Measurements from ENCODE around the gene ELP2. TPM values are rescaled to one million over a fixed set of nuclear protein-coding genes. Genes with fewer than 3 reads are reported as not detected.

ELP2 gene
- total RNA-seq, 1 donor, result 125 TPM

DNA sequence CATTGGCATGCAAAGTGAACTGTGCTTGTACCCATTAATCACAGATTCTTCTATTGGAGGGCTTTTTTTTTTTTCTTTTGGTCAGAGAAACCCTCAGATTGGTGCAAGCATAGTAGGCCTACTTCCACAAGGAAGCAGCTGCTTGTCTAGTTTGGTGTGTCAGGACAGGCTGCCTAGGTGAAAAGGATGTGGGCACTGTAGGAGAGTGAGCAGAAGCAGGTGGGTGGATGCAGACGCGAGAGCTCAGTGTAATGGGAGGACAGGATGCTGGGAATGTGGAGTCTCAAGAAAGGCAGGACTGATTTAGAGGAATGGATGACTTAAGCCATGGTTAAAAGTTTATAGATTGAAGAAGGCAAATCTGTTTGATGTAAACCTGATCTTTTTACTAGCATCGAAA is 3.1 kb downstream of the ELP2 start:
- Histone ChIP-seq H3K27ac (ENCODE audit: low read depth, low read length) (peak overlapping the region; percentile 32), H3K9me3 (ENCODE audit: low read depth, low read length) (no peaks in the 10 kb centered on the region), H3K4me3 (ENCODE audit: insufficient read depth, low read length) (no peak overlapping the region), H3K4me1 (ENCODE audit: insufficient read depth, low read length) (peaks cover 19% of the 10 kb centered on the region), H4K20me1 (ENCODE audit: insufficient read depth, low read length) (peaks cover 41% of the 10 kb centered on the region), H2AFZ (ENCODE audit: low read length) (no peak overlapping the region), H3K79me2 (ENCODE audit: insufficient read depth, low read length) (peaks cover 73% of the 10 kb centered on the region), H3K27me3 (ENCODE audit: insufficient read depth, low read length) (no peaks in the 10 kb centered on the region), H3K36me3 (ENCODE audit: insufficient read depth, low read length) (peaks cover 27% of the 10 kb centered on the region), H3K4me2 (ENCODE audit: insufficient read depth, low read length) (peak overlapping the region; percentile 7)
- peak; percentile 32 for DNase-seq (ENCODE audit: insufficient read length, low spot score, missing footprints)
- TF ChIP-seq, protein P1, sequence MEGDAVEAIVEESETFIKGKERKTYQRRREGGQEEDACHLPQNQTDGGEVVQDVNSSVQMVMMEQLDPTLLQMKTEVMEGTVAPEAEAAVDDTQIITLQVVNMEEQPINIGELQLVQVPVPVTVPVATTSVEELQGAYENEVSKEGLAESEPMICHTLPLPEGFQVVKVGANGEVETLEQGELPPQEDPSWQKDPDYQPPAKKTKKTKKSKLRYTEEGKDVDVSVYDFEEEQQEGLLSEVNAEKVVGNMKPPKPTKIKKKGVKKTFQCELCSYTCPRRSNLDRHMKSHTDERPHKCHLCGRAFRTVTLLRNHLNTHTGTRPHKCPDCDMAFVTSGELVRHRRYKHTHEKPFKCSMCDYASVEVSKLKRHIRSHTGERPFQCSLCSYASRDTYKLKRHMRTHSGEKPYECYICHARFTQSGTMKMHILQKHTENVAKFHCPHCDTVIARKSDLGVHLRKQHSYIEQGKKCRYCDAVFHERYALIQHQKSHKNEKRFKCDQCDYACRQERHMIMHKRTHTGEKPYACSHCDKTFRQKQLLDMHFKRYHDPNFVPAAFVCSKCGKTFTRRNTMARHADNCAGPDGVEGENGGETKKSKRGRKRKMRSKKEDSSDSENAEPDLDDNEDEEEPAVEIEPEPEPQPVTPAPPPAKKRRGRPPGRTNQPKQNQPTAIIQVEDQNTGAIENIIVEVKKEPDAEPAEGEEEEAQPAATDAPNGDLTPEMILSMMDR (IDR thresholded peaks at IDR 0.05; ENCODE audit: extremely low read depth, low read depth, low read length), result no peak

DNA sequence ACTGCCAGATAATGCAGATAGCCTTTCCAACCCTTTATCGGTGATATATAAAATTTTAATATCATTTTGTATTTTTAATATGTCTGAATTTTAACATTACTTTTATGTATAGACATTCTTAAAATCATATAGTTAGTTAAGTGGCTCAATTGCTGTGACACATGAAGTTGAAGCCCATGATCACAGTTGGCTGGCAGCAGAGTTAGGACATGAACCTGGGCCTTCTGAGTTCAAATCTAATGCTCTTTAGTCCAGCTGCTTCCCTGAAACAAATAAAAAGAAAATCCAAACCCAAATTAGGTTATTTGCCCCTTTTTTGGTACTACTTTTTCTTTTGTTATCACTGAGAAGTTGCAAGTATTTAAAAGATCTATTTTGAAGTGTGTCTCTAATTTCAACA is 5.6 kb downstream of the ELP2 start:
- TF ChIP-seq, protein P1 (IDR thresholded peaks at IDR 0.05; ENCODE audit: extremely low read depth, low read depth, low read length), result no peak
- no peak overlapping the region for H3K4me2 ChIP-seq (ENCODE audit: insufficient read depth, low read length)
- no peak overlapping the region for H3K27ac ChIP-seq (ENCODE audit: low read depth, low read length)
- no peak overlapping the region for H3K4me3 ChIP-seq (ENCODE audit: insufficient read depth, low read length)
- H2AFZ ChIP-seq (ENCODE audit: low read length), result no peak overlapping the region
- H4K20me1 ChIP-seq (ENCODE audit: insufficient read depth, low read length), result peaks cover 34% of the 10 kb centered on the region
- H3K79me2 ChIP-seq (ENCODE audit: insufficient read depth, low read length), result peaks cover 54% of the 10 kb centered on the region
- peaks cover 51% of the 10 kb centered on the region for H3K36me3 ChIP-seq (ENCODE audit: insufficient read depth, low read length)
- peaks cover 14% of the 10 kb centered on the region for H3K4me1 ChIP-seq (ENCODE audit: insufficient read depth, low read length)
- H3K9me3 ChIP-seq (ENCODE audit: low read depth, low read length), result no peaks in the 10 kb centered on the region
- no peak for DNase-seq (ENCODE audit: insufficient read length, low spot score, missing footprints)
- no peaks in the 10 kb centered on the region for H3K27me3 ChIP-seq (ENCODE audit: insufficient read depth, low read length)

DNA sequence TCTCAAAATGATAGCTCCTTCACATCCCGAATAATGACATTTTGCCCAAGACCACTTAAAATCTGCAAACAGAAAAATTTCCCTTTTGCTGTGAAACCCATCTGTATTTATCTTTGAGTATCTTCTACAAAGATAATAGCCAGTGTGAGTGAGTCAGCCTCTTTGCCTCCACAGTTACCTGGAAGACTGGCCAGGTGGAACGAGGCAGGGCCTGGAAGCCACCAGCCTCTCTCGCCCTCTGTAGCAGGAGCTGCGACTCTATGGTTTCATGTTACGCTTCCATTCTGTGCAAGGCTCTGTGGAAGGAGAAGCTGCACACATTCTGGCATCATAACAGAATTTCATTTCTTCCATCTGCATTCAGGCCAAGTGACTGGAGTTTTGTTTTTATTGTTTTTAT is 9.5 kb downstream of the ELP2 start:
- TF ChIP-seq, protein P1 (IDR thresholded peaks at IDR 0.05; ENCODE audit: extremely low read depth, low read depth, low read length), result no peak
- DNase-seq (ENCODE audit: insufficient read length, low spot score, missing footprints), result no peak
- no peaks in the 10 kb centered on the region for H3K9me3 ChIP-seq (ENCODE audit: low read depth, low read length)
- H3K4me3 ChIP-seq (ENCODE audit: insufficient read depth, low read length), result no peak overlapping the region
- no peaks in the 10 kb centered on the region for H3K27me3 ChIP-seq (ENCODE audit: insufficient read depth, low read length)
- H3K4me2 ChIP-seq (ENCODE audit: insufficient read depth, low read length), result no peak overlapping the region
- H4K20me1 ChIP-seq (ENCODE audit: insufficient read depth, low read length), result peaks cover 7% of the 10 kb centered on the region
- H3K79me2 ChIP-seq (ENCODE audit: insufficient read depth, low read length), result peaks cover 15% of the 10 kb centered on the region
- H3K27ac ChIP-seq (ENCODE audit: low read depth, low read length), result no peak overlapping the region
- H3K4me1 ChIP-seq (ENCODE audit: insufficient read depth, low read length), result no peaks in the 10 kb centered on the region
- H2AFZ ChIP-seq (ENCODE audit: low read length), result no peak overlapping the region
- H3K36me3 ChIP-seq (ENCODE audit: insufficient read depth, low read length), result peaks cover 75% of the 10 kb centered on the region

DNA sequence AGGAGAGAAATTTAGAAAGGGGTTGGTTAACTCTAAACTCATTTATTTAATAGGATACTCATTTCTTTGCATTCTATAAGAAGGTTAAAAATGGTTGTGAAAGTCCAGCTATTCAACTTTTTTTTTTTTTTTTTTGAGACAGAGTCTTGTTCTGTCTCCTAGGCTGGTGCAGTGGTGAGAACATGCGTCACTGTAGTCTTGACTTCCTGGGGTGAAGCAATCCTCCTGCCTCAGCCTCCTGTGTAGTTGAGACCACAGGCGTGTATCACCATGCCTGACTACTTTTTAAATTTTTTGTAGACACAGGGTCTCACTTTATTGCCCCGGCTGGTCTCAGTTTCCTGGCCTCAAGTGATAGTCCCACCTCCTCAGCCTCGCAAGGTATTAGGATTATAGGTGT is 11.9 kb downstream of the ELP2 start:
- no peak overlapping the region for H2AFZ ChIP-seq (ENCODE audit: low read length)
- H4K20me1 ChIP-seq (ENCODE audit: insufficient read depth, low read length), result peaks cover 3% of the 10 kb centered on the region
- DNase-seq (ENCODE audit: insufficient read length, low spot score, missing footprints), result no peak
- H3K36me3 ChIP-seq (ENCODE audit: insufficient read depth, low read length), result peaks cover 87% of the 10 kb centered on the region
- H3K4me3 ChIP-seq (ENCODE audit: insufficient read depth, low read length), result no peak overlapping the region
- no peaks in the 10 kb centered on the region for H3K9me3 ChIP-seq (ENCODE audit: low read depth, low read length)
- no peaks in the 10 kb centered on the region for H3K4me1 ChIP-seq (ENCODE audit: insufficient read depth, low read length)
- no peaks in the 10 kb centered on the region for H3K27me3 ChIP-seq (ENCODE audit: insufficient read depth, low read length)
- no peak overlapping the region for H3K4me2 ChIP-seq (ENCODE audit: insufficient read depth, low read length)
- peaks cover 4% of the 10 kb centered on the region for H3K79me2 ChIP-seq (ENCODE audit: insufficient read depth, low read length)
- TF ChIP-seq, protein P1 (IDR thresholded peaks at IDR 0.05; ENCODE audit: extremely low read depth, low read depth, low read length), result no peak
- no peak overlapping the region for H3K27ac ChIP-seq (ENCODE audit: low read depth, low read length)

Measured in osteoblast (primary cell).